DMS 273 treated with DMSO at 0.1 percent for 48 hours (cell line): ENCODE results near the gene KLF6.

ENCODE experiments used
- DNase-seq: peaks from one replicate; lab custom pipeline; 2025; lab: John Stamatoyannopoulos, UW

Gene KLF6

GRCh38 chr10:3784510-3785250, at the start of gene KLF6:
Gene KLF6, minus strand, starts transcription at chr10:3785209. Its CDS starts 195 bp downstream, at chr10:3785014.
- no peak for DNase-seq

- DNase-seq: no peak
Observed at GRCh38 chr10:3834404-3834803, 49.4 kb upstream of the KLF6 start.

GRCh38 chr10:3833046-3833445, 48.0 kb upstream of the KLF6 start:
- no peak for DNase-seq

GRCh38 chr10:3832022-3832786, 47.2 kb upstream of the KLF6 start:
- no peak for DNase-seq

GRCh38 chr10:3831608-3832007, 46.6 kb upstream of the KLF6 start:
- DNase-seq: no peak

GRCh38 chr10:3830946-3831345, 45.9 kb upstream of the KLF6 start:
- no peak for DNase-seq

GRCh38 chr10:3829156-3830050, 44.4 kb upstream of the KLF6 start:
- no peak for DNase-seq

GRCh38 chr10:3828404-3829155, 43.6 kb upstream of the KLF6 start:
- no peak for DNase-seq

GRCh38 chr10:3827768-3828403, 42.9 kb upstream of the KLF6 start:
- DNase-seq: no peak

- DNase-seq: no peak
Observed at GRCh38 chr10:3827266-3827665, 42.3 kb upstream of the KLF6 start.

GRCh38 chr10:3825862-3826351, 40.9 kb upstream of the KLF6 start:
- DNase-seq: no peak

- DNase-seq: no peak
Observed at GRCh38 chr10:3825244-3825643, 40.2 kb upstream of the KLF6 start.

GRCh38 chr10:3822541-3823330, 37.7 kb upstream of the KLF6 start:
- DNase-seq: no peak

- DNase-seq: no peak
Observed at GRCh38 chr10:3820255-3820654, 35.2 kb upstream of the KLF6 start.

- no peak for DNase-seq
Observed at GRCh38 chr10:3816995-3817394, 32.0 kb upstream of the KLF6 start.

- DNase-seq: no peak
Observed at GRCh38 chr10:3814838-3815220, 29.8 kb upstream of the KLF6 start.

- no peak for DNase-seq
Observed at GRCh38 chr10:3813986-3814837, 29.2 kb upstream of the KLF6 start.

GRCh38 chr10:3813267-3813666, 28.3 kb upstream of the KLF6 start:
- no peak for DNase-seq

GRCh38 chr10:3812141-3812540, 27.1 kb upstream of the KLF6 start:
- no peak for DNase-seq
